K562 (cell line): ENCODE data around the gene SRP9. TPM values are rescaled to one million over a fixed set of nuclear protein-coding genes. Genes with fewer than 3 reads are reported as not detected.

Source experiments
- ATAC-seq: fragments of 200-7000 bp; cut with Tn5 transposase; 3 replicates; pipeline ENCODE4 v1.9.1; 2020; ENCODE audit warnings: moderate library complexity
- BruUV-seq: library from RNA; stranded (reverse); fragments of 400-500 nt; replicated peaks from 2 replicates; lab custom pipeline; 2021; lab: Mats Ljungman, UMichigan
- CTCF ChIA-PET: fragments of 300-600 bp; formaldehyde crosslinking; extraction: SDS; loops from one replicate; lab custom pipeline; 2021; ENCODE audit warnings: low intra/inter-chr PET ratio; lab: Yijun Ruan, JAX
- POLR2A ChIA-PET: fragments of 300-600, 350-650 bp; sonication (Branson Sonifier 250); formaldehyde crosslinking; extraction: SDS; loops from one replicate; lab custom pipeline; 2021; ENCODE audit warnings: antibody characterized with exemption, inconsistent platforms; lab: Yijun Ruan, JAX
- DNase-seq, 4 experiments: peaks; one replicate each; pipeline versions ENCODE4 v3.0.0 to v3.0.0-alpha.2; 2011 to 2018; ENCODE audit warnings: low spot score in 3 of 4, mixed read lengths in 3 of 4; ENCODE audit errors: extremely low read depth in 1 of 4
- FAIRE-seq: peaks from 2 replicates; lab custom pipeline; 2011; peaks lifted over from hg19 to GRCh38; lab: Jason Lieb, UNC
- H2AFZ ChIP-seq: 2 replicates; pipeline ENCODE4 v1.6.0; 2011; ENCODE audit warnings: low read depth, low read length, control low read depth, inconsistent platforms
- H3K27ac ChIP-seq: fragments of 200-600 bp; 3 replicates; pipeline ENCODE4 v1.8.0; 2011; ENCODE audit warnings: low read depth, mild to moderate bottlenecking, control low read depth, inconsistent platforms, low read length, moderate library complexity, mixed read lengths; ENCODE audit errors: extremely low read depth
- H3K27me3 ChIP-seq, 2 experiments: fragments of 300-600 bp in 1 of 2; 2 replicates in 1 of 2; 3 replicates in 1 of 2; pipeline versions ENCODE4 v1.6.0 to v1.8.0; 2011; ENCODE audit warnings: inconsistent platforms in 2 of 2, low read length in 2 of 2, mild to moderate bottlenecking in 1 of 2, mixed read lengths in 1 of 2, moderate library complexity in 1 of 2; ENCODE audit not compliant: control insufficient read depth in 2 of 2, insufficient read depth in 2 of 2
- H3K36me3 ChIP-seq: fragments of 300-600 bp; 3 replicates; pipeline ENCODE4 v1.8.0; 2011; ENCODE audit warnings: mild to moderate bottlenecking, low read length, inconsistent platforms; ENCODE audit not compliant: control insufficient read depth, insufficient read depth
- H3K4me1 ChIP-seq, 2 experiments: fragments of 200-600 bp in 1 of 2; replicated peaks in 1 of 2; 2 replicates in 1 of 2; 3 replicates in 1 of 2; pipeline versions ENCODE4 v1.5.1 to v1.8.0; 2011; ENCODE audit warnings: inconsistent platforms in 2 of 2, low read length in 2 of 2, mild to moderate bottlenecking in 1 of 2, mixed read lengths in 1 of 2, moderate library complexity in 1 of 2; ENCODE audit not compliant: control insufficient read depth in 2 of 2, insufficient read depth in 2 of 2
- H3K4me2 ChIP-seq: 2 replicates; pipeline ENCODE4 v1.6.1; 2011; ENCODE audit warnings: low read length, control low read depth, inconsistent platforms, mixed read lengths; ENCODE audit not compliant: insufficient read depth
- H3K4me3 ChIP-seq: fragments of 200-600 bp; sonication (generic), shearing (Covaris generic); 2 replicates; pipeline ENCODE4 v1.5.1; 2016; ENCODE audit warnings: control low read depth, inconsistent platforms
- H3K79me2 ChIP-seq: fragments of 200-600 bp; 3 replicates; pipeline ENCODE4 v1.8.0; 2011; ENCODE audit warnings: low read length, inconsistent platforms; ENCODE audit not compliant: control insufficient read depth, insufficient read depth
- H3K9ac ChIP-seq, 2 experiments: 2 replicates each; pipeline versions ENCODE4 v1.6.0 to v1.6.1; 2011; ENCODE audit warnings: low read depth in 2 of 2, low read length in 2 of 2, control low read depth in 1 of 2, inconsistent platforms in 1 of 2, mild to moderate bottlenecking in 1 of 2, mixed read lengths in 1 of 2; ENCODE audit not compliant: insufficient read depth in 1 of 2
- H3K9me1 ChIP-seq: one replicate; pipeline ENCODE4 v1.6.0; 2011; ENCODE audit warnings: inconsistent platforms, mild to moderate bottlenecking, low read length, moderate library complexity; ENCODE audit not compliant: control insufficient read depth, insufficient read depth
- H3K9me3 ChIP-seq: replicated peaks from 2 replicates; pipeline ENCODE4 v1.5.1; 2011; ENCODE audit warnings: low read depth, low read length, inconsistent platforms; ENCODE audit not compliant: control insufficient read depth, insufficient read depth
- H4K20me1 ChIP-seq: replicated peaks from 2 replicates; pipeline ENCODE4 v1.6.1; 2011; ENCODE audit warnings: low read length, inconsistent platforms, mixed read lengths; ENCODE audit not compliant: control insufficient read depth, insufficient read depth
- ATF6 ChIP-seq: sonication (generic); formaldehyde crosslinking; IDR thresholded peaks from 2 replicates; pipeline ENCODE4 v1.4.0; 2020; ENCODE audit warnings: mild to moderate bottlenecking, missing genetic modification reagents
- BCOR ChIP-seq: fragments of 450-650 bp; IDR thresholded peaks from 2 replicates; pipeline ENCODE4 v1.6.1; 2016
- BMI1 ChIP-seq: fragments of 150-350 bp; IDR thresholded peaks from 2 replicates; pipeline ENCODE4 v1.6.1; 2014; ENCODE audit warnings: low read length
- C11orf30 ChIP-seq: fragments of 450-650 bp; IDR thresholded peaks from 2 replicates; pipeline ENCODE4 v1.6.1; 2016; ENCODE audit warnings: low read depth, mild to moderate bottlenecking
- CBFA2T2 ChIP-seq: fragments of 450-650 bp; conservative IDR thresholded peaks from 2 replicates; pipeline ENCODE4 v1.6.1; 2017; ENCODE audit warnings: mild to moderate bottlenecking
- CBFA2T3 ChIP-seq: fragments of 450-650 bp; IDR thresholded peaks from 2 replicates; pipeline ENCODE4 v1.6.1; 2017
- KAT8 ChIP-seq: fragments of 450-650 bp; IDR thresholded peaks from 2 replicates; pipeline ENCODE4 v1.6.1; 2016; ENCODE audit warnings: low read depth, mild to moderate bottlenecking
- KDM1A ChIP-seq, 2 experiments: fragments of 450-650 bp; IDR thresholded peaks; 2 replicates each; pipeline ENCODE4 v1.6.1; 2016; ENCODE audit warnings: mild to moderate bottlenecking in 2 of 2
- NFRKB ChIP-seq: fragments of 450-650 bp; IDR thresholded peaks from 2 replicates; pipeline ENCODE4 v1.6.1; 2016; ENCODE audit warnings: low read depth
- NRF1 ChIP-seq, 2 experiments: fragments of 450-650 bp; IDR thresholded peaks in 1 of 2; conservative IDR thresholded peaks in 1 of 2; 2 replicates each; pipeline ENCODE4 v1.6.1; 2014; ENCODE audit warnings: mild to moderate bottlenecking in 2 of 2
- SIRT6 ChIP-seq: IDR thresholded peaks from one replicate; pipeline ENCODE4 v1.6.1; 2012; ENCODE audit warnings: low read depth, mild to moderate bottlenecking, control low read depth, inconsistent platforms, low read length, moderate library complexity
- TCF3 ChIP-seq: sonication (generic); formaldehyde crosslinking; IDR thresholded peaks from 2 replicates; pipeline ENCODE4 v1.4.0; 2020; ENCODE audit warnings: mild to moderate bottlenecking, missing genetic modification reagents
- TEAD4 ChIP-seq, 2 experiments: sonication (generic) in 1 of 2; formaldehyde crosslinking in 1 of 2; IDR thresholded peaks; 2 replicates each; pipeline versions ENCODE4 v1.6.1 to v1.8.0; 2012 to 2022; ENCODE audit warnings: borderline replicate concordance in 1 of 2, inconsistent platforms in 1 of 2, low read length in 1 of 2, mild to moderate bottlenecking in 1 of 2, missing genetic modification reagents in 1 of 2
- ZFP36 ChIP-seq: fragments of 150-350 bp; IDR thresholded peaks from 2 replicates; pipeline ENCODE4 v1.6.1; 2018; ENCODE audit warnings: low read length, low read depth; ENCODE audit not compliant: partially characterized antibody
- ZNF316 ChIP-seq: fragments of 450-650 bp; IDR thresholded peaks from 2 replicates; pipeline ENCODE4 v1.6.1; 2016
- ZNF785 ChIP-seq: fragments of 250-450 bp; sonication (Bioruptor Pico); IDR thresholded peaks from 2 replicates; pipeline ENCODE4 v1.4.0; 2020; ENCODE audit warnings: mild to moderate bottlenecking
- WGBS: fragments of 100-300 bp; shearing (Covaris generic); methylation state at CpG from one replicate; pipeline ENCODE4 v1.1.6; 2016; ENCODE audit warnings: low coverage, mixed read lengths; ENCODE audit not compliant: insufficient coverage; ENCODE audit errors: missing lambda C conversion rate; 5-methylcytosine and 5-hydroxymethylcytosine counted together
- in situ Hi-C: fragments of 300-500 bp; cut with MboI; formaldehyde crosslinking; loops from 4 replicates; pipeline ENCODE4 v1.15.0; 2018; ENCODE audit warnings: inconsistent platforms, mixed read lengths
- intact Hi-C: fragments of 100-400 bp; cut with micrococcal nuclease; formaldehyde crosslinking; loops from 2 replicates; pipeline ENCODE4 v1.14.2; 2022
- polyA plus RNA-seq, 8 experiments: library from polyadenylated mRNA; depleted of rRNA in 4 of 8; stranded (reverse) in 5 of 8; unstranded in 3 of 8; fragments of >200 nt; fragmentation: Nextera tagmentation in 2 of 8; fragmentation: Illumina TruSeq in 1 of 8; extraction: Ambion mirVana in 2 of 8; extraction: Trizol in 1 of 8; gene quantifications; 2 replicates each; pipeline versions ENCODE4 v1.2.1 to v1.2.3, GENCODE V29; 2011 to 2014; ENCODE audit warnings: inconsistent platforms in 1 of 8, missing spikeins in 1 of 8
- total RNA-seq, 7 experiments: library from RNA; depleted of rRNA in 6 of 7; stranded (reverse); fragments of >200 nt in 6 of 7; fragmentation: Illumina TruSeq in 2 of 7; extraction: Trizol in 2 of 7; gene quantifications; 2 replicates each; pipeline versions ENCODE4 v1.2.1 to v1.2.3, GENCODE V29; 2011 to 2021; ENCODE audit warnings: low replicate concordance in 1 of 7

Gene SRP9
- total and polyA plus RNA-seq, 9 of the 15 experiments (the other 6 are each of a cell fraction or from before 2014, with no cell fraction given) = 273 to 1,892 (median 668) TPM

- intact Hi-C loops = no loop called here
- H3K36me3 ChIP-seq = no peaks in the 10 kb centered on the region
- H3K4me3 ChIP-seq = no peak overlapping the region
- in situ Hi-C loops = no loop called here
- no peaks in the 10 kb centered on the region for H3K9me3 ChIP-seq
- no peak overlapping the region for H3K27ac ChIP-seq
- peaks cover 5% of the 10 kb centered on the region for H3K9me1 ChIP-seq
- no peak overlapping the region for H2AFZ ChIP-seq
- WGBS = 75% methylated on average over 12 of the region's 12 CpGs
- FAIRE-seq (no peak), DNase-seq (no peak), ATAC-seq (no peak)
- peaks cover 24 to 40% of the 10 kb centered on the region in 2 experiments; a peak in 4 of 5 replicates for H3K4me1 ChIP-seq
- H3K9ac ChIP-seq = no peak overlapping the region
- no TSS peak for BruUV-seq
- no peaks in the 10 kb centered on the region for H3K79me2 ChIP-seq
- ChIA-PET POLR2A (interaction anchor here (0.6 to 2.2 kb wide), 6 partner anchors 11 to 57 kb away, joined by 3 to 8 read pairs (median 4); partner anchors contain the start of gene SRP9), CTCF (no interaction called here)
- H4K20me1 ChIP-seq = no peaks in the 10 kb centered on the region; the same call in none of the 2 replicates
- TF ChIP-seq ZNF785 (CRISPR knock-in tag) (no peak), NFRKB (no peak)
- H3K4me2 ChIP-seq = no peak overlapping the region
- H3K27me3 ChIP-seq = no peaks in the 10 kb centered on the region
These were observed 46.9 kb downstream of the SRP9 start for GRCh38 chr1:225824533-225824941.

- ATAC-seq = peak; percentile 83
- Histone ChIP-seq H2AFZ (no peak overlapping the region), H3K36me3 (no peaks in the 10 kb centered on the region), H3K4me1 (peaks cover 24 to 40% of the 10 kb centered on the region in 2 experiments; a peak in 4 of 5 replicates), H3K9ac (peak overlapping the region in 1 of 2 experiments; percentile 86; a peak in 2 of 4 replicates), H4K20me1 (no peaks in the 10 kb centered on the region; the same call in none of the 2 replicates), H3K4me3 (no peak overlapping the region), H3K9me3 (no peaks in the 10 kb centered on the region), H3K79me2 (no peaks in the 10 kb centered on the region), H3K27me3 (no peaks in the 10 kb centered on the region), H3K4me2 (no peak overlapping the region; the same call in 1 of the 2 replicates), H3K9me1 (peaks cover 5% of the 10 kb centered on the region), H3K27ac (no peak overlapping the region)
- ChIA-PET CTCF (no interaction called here), POLR2A (interaction anchor here (0.5 to 2.2 kb wide), 4 partner anchors 11 to 47 kb away, joined by 3 to 8 read pairs (median 7); partner anchors contain the start of gene SRP9)
- peak in 3 of 4 experiments; percentile 28 to 63 (median 54) for DNase-seq
- in situ Hi-C loops = no loop called here
- 8% methylated on average over 6 of the region's 6 CpGs for WGBS
- peak; percentile 86 for FAIRE-seq
- intact Hi-C loops = no loop called here
- no TSS peak for BruUV-seq
- TF ChIP-seq TCF3 (CRISPR knock-in tag) (peak; percentile 34; the same call in 1 of the 2 replicates), KDM1A (IDR thresholded peaks at IDR 0.05) (peak in 1 of 2 experiments; percentile 12; a peak in 1 of 4 replicates), SIRT6 (no peak), ATF6 (CRISPR knock-in tag) (no peak), ZFP36 (peak; percentile 72), NRF1 (conservative IDR thresholded peaks at IDR 0.05 in 1 of 2, IDR thresholded peaks at IDR 0.05 in 1 of 2) (no peak), CBFA2T2 (peak; percentile 73), TEAD4 (IDR thresholded peaks at IDR 0.05; ENCODE audit: low read length) (peak; percentile 31; the same call in 1 of the 2 replicates), TEAD4 (CRISPR knock-in tag; IDR thresholded peaks at IDR 0.05; ENCODE audit: borderline replicate concordance) (no peak), C11orf30 (0 out of 2 replicates have a peak, but pooled peaks have one; percentile 34), ZNF316 (peak; percentile 65), BMI1 (no peak), CBFA2T3 (peak; percentile 80), BCOR (0 out of 2 replicates have a peak, but pooled peaks have one; percentile 16), KAT8 (no peak)
These were observed 47.5 kb downstream of the SRP9 start for GRCh38 chr1:225825078-225825477.
